ENCODE data around the gene IRS1.

IRS1 gene

DNA sequence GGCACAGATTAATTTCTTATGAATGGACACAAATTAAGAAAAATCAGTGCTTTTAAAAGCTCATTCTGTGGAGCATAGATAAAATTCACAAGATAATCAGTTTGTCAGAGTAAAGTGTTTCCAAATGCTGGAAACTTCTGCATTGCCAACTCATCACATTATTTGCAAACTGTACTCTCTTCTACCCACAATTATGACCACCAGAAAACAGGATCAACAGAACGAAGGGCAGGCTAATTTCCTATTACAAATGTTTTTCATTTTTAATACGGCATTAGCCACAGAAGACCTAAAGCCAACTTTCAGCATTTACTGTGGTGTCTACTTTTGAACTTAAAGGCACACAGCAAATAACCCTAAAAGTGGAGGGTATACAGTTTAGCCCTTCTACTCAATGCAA is 6.0 kb downstream of the IRS1 start:
- TF ChIP-seq FOXP2 (optimal IDR thresholded peaks at IDR 0.05; ENCODE audit: borderline replicate concordance, extremely low read depth, extremely low read length, insufficient read depth) (no peak), POLR2AphosphoS5 (IDR thresholded peaks at IDR 0.05; ENCODE audit: low read depth, low read length) (no peak)

DNA sequence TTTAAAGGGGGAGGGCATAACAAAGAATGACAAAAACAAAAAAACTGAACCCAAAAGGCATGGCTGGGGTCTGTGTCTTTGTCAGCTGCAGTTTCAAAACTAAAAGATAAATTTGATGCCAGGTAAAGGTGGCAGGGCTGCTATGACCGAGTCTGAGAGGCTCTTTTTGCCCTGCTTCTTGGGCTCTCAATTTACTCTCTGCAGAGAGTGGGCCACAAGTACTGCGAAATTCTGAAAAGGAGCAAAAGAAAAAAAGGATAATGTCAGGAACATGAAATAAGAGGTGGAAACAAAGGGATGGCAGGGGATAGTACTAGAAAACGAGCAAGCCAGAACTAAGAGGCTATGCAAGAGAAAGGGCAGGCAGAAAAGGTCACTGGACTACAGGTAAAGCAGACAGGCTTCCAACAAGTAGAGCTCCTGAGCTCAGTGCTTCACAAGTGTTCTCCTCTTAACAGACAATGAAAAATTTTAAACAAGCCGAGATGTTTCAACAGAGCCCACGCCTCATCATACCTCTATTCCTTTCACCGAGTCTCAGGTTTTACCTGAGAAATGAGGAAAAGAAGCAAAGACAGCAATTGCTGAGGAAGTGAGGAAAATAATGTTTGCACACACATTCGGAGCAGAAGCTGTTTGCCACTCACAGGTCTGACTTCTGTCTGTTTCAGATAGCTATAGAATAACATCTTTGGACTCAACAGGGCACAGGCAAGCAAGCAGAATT is 7.3 kb downstream of the IRS1 start:
- TF ChIP-seq TAF1 (IDR thresholded peaks at IDR 0.05; ENCODE audit: borderline replicate concordance, insufficient read depth, low read length) (no peak), SIN3A (IDR thresholded peaks at IDR 0.05; ENCODE audit: borderline replicate concordance, insufficient read depth, low read length) (no peak), FOXP2 (optimal IDR thresholded peaks at IDR 0.05; ENCODE audit: borderline replicate concordance, extremely low read depth, extremely low read length, insufficient read depth) (no peak), POLR2AphosphoS5 (IDR thresholded peaks at IDR 0.05; ENCODE audit: low read depth, low read length) (no peak)
- TF ChIP-seq, protein P1, sequence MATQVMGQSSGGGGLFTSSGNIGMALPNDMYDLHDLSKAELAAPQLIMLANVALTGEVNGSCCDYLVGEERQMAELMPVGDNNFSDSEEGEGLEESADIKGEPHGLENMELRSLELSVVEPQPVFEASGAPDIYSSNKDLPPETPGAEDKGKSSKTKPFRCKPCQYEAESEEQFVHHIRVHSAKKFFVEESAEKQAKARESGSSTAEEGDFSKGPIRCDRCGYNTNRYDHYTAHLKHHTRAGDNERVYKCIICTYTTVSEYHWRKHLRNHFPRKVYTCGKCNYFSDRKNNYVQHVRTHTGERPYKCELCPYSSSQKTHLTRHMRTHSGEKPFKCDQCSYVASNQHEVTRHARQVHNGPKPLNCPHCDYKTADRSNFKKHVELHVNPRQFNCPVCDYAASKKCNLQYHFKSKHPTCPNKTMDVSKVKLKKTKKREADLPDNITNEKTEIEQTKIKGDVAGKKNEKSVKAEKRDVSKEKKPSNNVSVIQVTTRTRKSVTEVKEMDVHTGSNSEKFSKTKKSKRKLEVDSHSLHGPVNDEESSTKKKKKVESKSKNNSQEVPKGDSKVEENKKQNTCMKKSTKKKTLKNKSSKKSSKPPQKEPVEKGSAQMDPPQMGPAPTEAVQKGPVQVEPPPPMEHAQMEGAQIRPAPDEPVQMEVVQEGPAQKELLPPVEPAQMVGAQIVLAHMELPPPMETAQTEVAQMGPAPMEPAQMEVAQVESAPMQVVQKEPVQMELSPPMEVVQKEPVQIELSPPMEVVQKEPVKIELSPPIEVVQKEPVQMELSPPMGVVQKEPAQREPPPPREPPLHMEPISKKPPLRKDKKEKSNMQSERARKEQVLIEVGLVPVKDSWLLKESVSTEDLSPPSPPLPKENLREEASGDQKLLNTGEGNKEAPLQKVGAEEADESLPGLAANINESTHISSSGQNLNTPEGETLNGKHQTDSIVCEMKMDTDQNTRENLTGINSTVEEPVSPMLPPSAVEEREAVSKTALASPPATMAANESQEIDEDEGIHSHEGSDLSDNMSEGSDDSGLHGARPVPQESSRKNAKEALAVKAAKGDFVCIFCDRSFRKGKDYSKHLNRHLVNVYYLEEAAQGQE (IDR thresholded peaks at IDR 0.05; ENCODE audit: insufficient read depth in 1 of 2, low read depth in 2 of 2, low read length in 2 of 2): no peak

DNA sequence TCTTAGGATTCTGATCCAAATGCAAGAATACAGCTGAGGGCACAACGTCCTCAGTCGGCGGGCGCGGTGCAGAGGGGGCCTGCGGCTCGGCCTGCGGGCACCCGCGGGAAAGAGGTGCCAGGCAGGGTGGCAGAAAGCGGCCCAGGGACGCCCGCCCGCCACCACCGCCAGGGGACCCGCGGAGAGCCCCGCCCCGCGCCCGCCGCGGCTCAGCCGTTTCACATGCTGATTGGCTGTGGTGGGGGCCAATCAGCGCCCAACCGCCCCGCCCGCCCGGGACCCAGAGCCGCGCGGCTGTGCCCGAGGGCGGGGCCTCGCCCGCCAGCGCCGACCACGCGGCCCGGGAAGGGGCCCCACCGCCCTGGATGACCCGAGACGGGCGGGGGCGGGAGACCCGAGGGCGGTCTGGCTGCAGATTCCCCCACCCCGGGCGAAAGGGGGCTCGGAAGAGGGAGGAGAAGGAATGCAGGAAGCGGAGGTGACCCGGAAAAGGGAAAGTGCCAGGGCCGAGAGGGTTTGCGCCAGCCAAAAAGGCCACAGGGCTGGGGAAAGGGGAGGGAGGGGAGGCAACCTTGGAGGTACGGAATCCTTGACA is 8.0 kb downstream of the IRS1 start:
- TF ChIP-seq TAF1 (IDR thresholded peaks at IDR 0.05; ENCODE audit: borderline replicate concordance, insufficient read depth, low read length) (no peak), FOXP2 (optimal IDR thresholded peaks at IDR 0.05; ENCODE audit: borderline replicate concordance, extremely low read depth, extremely low read length, insufficient read depth) (no peak), POLR2AphosphoS5 (IDR thresholded peaks at IDR 0.05; ENCODE audit: low read depth, low read length) (peak; percentile 34; the same call in 1 of the 2 replicates), SIN3A (IDR thresholded peaks at IDR 0.05; ENCODE audit: borderline replicate concordance, insufficient read depth, low read length) (0 out of 2 replicates have a peak, but pooled peaks have one; percentile 19)
- TF ChIP-seq, protein P1 (IDR thresholded peaks at IDR 0.05; ENCODE audit: insufficient read depth in 1 of 2, low read depth in 2 of 2, low read length in 2 of 2): peak in 1 of 2 experiments; percentile 17; a peak in 1 of 4 replicates

DNA sequence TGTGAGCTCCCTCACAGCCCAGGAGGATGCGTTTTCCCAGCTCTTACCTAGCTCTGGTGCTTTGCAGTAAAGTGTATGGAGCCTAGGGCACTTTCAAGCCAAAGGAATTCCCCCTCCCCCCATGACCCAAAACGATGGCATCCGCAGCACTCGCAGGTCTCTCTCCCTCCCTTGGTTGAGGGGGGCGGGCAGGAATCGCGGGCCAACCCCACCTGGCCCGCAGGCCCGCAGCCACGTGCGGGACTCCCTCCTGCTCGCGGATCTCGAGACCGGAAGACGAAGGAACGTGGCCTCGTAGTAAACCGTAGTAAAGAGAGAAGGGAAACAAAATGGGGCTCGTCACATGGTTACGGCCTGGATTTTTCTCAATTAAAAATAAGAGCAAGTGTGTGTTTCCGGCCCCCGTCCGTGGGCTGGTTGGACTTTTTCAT is 8.5 kb downstream of the IRS1 start:
- TF ChIP-seq, protein P1 (IDR thresholded peaks at IDR 0.05; ENCODE audit: insufficient read depth in 1 of 2, low read depth in 2 of 2, low read length in 2 of 2): no peak
- TF ChIP-seq TAF1 (IDR thresholded peaks at IDR 0.05; ENCODE audit: borderline replicate concordance, insufficient read depth, low read length): no peak
- TF ChIP-seq SIN3A (IDR thresholded peaks at IDR 0.05; ENCODE audit: borderline replicate concordance, insufficient read depth, low read length): 0 out of 2 replicates have a peak, but pooled peaks have one; percentile 61
- TF ChIP-seq FOXP2 (optimal IDR thresholded peaks at IDR 0.05; ENCODE audit: borderline replicate concordance, extremely low read depth, extremely low read length, insufficient read depth): peak; percentile 12
- no peak for TF ChIP-seq POLR2AphosphoS5 (IDR thresholded peaks at IDR 0.05; ENCODE audit: low read depth, low read length)

DNA sequence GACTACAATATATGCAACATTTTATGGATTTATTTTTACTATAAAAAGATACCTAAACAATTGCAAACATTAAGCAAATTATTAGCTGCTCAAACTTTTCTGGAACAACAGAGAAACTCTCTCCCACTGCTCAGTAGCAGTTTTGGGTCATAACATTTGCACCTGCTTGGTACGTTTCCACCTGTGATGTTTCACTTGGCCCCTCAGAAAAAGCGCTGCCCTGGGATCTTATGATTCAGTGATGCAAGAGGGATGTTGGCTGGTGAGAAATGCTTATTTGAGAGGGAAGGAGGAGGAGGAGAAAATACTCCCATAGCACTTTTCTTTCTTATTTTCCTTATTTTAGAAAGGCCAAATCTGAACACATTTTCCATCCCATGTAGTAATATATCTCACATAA is 9.2 kb downstream of the IRS1 start:
- no peak for TF ChIP-seq TAF1 (IDR thresholded peaks at IDR 0.05; ENCODE audit: borderline replicate concordance, insufficient read depth, low read length)
- no peak for TF ChIP-seq SIN3A (IDR thresholded peaks at IDR 0.05; ENCODE audit: borderline replicate concordance, insufficient read depth, low read length)
- TF ChIP-seq FOXP2 (optimal IDR thresholded peaks at IDR 0.05; ENCODE audit: borderline replicate concordance, extremely low read depth, extremely low read length, insufficient read depth): no peak
- TF ChIP-seq, protein P1 (IDR thresholded peaks at IDR 0.05; ENCODE audit: insufficient read depth in 1 of 2, low read depth in 2 of 2, low read length in 2 of 2): no peak
- no peak for TF ChIP-seq POLR2AphosphoS5 (IDR thresholded peaks at IDR 0.05; ENCODE audit: low read depth, low read length)
